HG03039 (cell line): ENCODE data around the gene ESRRA.

Experiments used
- ATAC-seq: cut with Tn5 transposase; IDR thresholded peaks from one replicate; pipeline ENCODE4 v1.9.1; 2021; ENCODE audit warnings: mild to moderate bottlenecking, moderate library complexity; ENCODE audit not compliant: unreplicated experiment

ESRRA gene

DNA sequence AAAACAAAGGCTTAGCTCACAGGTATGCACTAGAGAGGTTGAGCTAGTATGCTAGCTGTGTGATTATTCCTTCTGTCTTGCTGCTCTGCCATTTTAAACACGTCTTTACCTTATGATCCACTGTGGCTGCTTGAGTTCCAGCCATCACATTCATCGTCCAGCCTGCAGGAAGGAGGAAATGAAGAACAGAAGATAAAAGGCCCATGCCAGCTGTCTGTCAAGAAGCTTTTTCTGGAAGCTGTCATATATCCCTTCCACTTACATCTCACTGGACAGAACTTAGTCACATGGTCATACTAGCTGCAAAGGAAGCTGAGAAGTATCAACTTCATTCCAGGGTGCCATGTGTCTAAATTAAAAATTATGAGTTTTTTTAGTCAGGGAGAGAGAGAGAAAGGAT is 22.1 kb downstream of the ESRRA start:
- no peak for ATAC-seq

DNA sequence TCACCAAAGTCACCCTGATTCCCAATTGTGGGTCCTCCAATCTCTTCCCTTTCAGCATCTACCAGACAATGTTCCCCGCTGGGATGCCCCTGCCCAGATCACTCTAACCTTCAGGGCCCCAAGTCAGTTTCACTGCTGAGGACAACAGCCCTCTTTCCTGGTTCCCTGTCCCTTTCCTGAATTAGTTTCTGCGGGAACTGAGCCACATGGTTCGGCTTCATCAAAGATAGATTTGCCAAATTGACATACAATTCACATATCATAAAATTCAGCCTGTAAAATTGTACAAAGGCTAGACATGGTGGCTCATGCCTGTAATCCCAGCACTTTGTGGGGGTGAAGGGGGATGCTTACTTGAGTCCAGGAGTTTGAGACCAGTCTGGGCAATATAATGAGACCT is 22.7 kb downstream of the ESRRA start:
- ATAC-seq = no peak

DNA sequence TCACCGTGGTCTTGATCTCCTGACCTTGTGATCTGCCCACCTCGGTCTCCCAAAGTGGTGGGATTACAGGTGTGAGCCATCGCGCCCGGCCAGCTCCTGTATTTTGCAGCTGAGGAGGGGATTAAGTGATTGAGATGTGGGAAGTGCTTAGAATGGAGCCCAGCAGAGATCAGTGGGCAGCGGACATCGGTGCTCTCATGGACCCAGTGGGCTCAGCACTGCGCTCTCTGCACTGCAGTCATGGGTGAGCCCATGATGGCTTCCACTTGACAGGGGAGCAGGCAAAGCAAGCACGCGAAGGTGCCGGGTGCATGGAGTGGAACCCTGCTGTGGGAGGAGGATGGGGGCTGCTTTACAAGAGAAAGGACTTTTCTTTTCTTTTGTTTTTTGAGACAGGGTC is 25.6 kb downstream of the ESRRA start:
- ATAC-seq = no peak

DNA sequence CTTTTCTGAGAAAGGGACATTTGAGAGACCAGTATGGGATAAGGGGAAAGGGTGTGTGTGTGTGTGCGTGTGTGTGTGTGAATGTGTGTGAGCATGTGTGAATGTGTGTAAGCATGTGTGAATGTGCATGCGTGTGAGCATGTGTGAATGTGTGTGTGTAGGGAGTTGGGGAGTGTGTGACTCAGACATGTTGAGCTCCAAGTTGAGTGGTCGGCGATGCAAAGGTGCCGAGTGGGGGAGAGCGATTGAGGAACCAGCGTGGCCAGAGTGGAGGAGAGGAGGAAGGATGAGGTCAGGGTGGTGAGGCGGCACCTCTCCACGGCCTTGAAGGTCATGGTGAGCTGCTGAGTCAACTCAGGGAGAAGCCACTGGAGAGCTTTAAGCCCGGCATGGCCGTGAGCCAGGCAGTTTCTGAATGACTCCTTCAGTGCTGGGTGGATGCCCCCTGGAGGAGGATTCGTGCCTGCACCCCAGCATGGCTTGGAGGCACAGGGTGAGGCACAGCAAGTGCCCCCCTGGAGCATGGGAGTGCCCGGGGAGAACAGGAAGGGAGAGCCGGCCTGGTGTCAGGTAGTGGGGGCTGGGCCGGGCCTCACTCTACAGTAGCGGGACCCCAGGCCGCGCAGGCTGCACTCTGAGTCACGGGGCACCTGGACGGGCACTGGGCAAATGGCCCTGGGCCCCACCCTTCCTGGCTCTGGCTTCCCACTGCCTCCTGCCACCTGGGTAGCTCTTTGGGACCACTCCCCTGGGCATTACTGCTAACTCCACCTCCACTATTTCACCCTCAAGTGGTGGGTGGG is 26.4 kb downstream of the ESRRA start:
- peak; percentile 40 for ATAC-seq

DNA sequence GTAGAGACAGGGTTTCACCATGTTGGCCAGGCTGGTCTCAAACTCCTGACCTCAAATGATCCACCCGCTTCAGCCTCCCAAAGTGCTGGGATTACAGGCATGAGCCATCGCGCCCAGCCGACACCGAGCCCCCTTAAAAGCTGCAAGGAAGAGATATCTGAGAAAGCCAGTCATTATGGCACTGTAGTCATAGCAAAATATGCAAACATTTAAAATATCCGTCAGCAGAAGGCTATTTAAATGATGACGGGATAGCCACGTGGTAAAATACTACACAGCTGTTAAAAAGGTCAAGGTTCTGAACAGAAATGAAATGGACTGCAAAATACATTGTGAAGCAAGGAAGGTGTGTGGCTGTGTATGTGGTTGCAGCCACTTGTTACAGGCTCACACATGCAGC is 28.2 kb downstream of the ESRRA start:
- no peak for ATAC-seq

DNA sequence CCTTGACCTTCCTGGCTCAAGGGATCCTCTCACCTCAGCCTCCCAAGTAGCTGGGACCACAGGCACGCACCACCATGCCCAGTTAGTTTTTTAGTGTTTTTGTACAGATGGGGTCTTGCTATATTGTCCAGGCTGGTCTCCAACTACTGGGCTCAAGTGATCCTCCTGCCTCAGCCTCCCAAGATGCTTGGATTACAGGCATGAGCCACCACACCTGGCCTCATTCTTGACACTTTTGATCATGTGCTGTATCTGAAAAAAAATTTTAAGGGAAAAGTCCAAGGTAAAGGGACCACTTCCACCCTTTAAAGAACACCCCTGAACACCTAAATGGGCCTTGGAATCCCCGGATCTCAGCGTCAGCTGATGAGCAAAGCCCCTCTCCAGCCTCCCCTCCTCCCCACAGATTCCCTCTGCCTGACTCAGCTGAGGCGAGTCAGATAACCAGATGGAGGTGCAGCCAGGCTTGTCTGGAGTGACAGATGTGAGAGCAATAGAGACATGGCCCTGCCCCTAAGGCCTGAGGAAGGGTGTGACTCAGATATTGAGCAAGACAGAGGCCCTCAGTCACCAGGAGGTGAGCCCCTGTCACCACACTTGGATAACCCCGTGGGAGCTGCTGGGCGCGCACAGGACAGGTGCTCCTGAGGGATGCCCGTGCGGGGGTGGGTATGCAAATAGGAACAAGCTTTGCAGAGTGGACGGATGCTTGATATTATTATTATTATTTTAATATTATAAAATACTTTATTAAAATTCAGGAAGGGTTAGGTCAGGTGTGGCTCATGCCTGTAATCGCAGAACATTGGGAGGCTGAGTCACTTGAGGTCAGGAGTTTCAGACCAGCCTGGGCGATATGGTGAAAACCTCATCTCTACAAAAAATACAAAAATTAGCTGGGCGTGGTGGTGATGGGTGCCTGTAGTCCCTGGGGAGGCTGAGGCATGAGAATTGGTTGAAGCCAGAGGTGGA is 29.7 kb downstream of the ESRRA start:
- peak; percentile 58 for ATAC-seq

DNA sequence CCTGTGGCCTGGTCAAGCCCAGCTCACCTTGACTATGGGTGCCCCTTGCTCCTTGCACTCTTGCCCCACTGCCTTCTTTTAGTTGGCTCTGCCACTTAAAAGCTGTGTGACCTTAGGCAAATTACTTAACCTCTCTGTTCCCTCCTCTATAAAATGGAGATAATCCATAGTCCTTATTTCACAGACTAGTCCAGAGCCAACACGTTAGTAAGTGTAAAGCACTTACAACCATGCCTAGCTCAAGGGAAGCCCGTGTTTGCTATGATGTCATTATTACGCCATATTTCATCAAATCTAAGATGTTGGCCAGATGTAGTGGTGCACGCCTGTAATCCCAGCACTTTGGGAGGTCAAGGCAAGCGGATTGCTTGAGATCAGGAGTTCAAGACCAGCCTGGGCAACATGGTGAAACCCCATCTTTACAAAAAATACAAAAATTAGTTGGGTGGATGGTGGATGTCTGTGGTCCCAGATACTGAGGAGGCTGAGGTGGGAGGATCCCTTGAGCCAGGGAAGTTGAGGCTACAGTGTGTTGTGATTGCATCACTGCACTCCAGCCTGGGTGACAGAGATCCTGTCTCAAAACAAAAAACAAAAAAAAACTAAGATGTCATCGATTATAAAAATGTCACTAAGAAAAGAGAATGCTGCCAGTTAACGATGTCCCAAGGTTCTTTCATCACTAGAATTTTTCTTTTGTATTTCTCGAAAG is 32.4 kb downstream of the ESRRA start:
- no peak for ATAC-seq

DNA sequence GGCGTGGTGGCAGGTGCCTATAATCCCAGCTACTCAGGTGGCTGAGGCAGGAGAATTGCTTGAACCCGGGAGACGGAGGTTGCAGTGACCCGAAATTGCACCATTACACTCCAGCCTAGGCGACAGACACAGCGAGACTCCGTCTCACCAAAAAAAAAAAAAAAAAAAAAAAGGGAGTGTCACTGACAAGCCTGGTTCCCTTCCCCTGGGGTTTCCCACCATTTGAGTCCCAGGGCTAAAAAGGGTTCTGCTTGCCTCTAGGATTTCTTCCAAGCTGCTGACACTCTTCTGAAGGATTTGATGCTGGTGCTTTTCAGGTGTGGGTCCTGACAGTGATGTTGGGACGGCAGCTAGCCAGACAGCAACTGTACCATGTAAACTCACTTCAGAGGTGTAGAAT is 33.4 kb downstream of the ESRRA start:
- ATAC-seq = no peak

DNA sequence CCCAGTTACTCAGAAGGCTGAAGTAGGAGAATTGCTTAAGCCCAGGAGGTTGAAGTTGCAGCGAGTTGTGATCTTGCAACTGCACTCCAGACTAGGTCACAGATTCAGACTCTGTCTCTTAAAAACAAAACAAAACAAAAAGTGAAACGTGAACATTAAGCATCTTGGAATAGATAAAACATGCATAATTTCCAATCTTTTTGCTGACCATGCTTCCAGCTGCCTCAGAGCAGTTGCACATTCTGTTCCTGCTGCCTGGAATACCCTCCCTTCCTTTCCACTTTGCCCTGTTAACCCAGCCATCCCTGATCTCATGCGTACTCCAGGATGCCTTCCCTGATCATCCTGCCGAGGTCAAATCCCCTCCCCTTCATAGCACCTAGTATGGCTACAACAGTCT is 34.0 kb downstream of the ESRRA start:
- no peak for ATAC-seq

DNA sequence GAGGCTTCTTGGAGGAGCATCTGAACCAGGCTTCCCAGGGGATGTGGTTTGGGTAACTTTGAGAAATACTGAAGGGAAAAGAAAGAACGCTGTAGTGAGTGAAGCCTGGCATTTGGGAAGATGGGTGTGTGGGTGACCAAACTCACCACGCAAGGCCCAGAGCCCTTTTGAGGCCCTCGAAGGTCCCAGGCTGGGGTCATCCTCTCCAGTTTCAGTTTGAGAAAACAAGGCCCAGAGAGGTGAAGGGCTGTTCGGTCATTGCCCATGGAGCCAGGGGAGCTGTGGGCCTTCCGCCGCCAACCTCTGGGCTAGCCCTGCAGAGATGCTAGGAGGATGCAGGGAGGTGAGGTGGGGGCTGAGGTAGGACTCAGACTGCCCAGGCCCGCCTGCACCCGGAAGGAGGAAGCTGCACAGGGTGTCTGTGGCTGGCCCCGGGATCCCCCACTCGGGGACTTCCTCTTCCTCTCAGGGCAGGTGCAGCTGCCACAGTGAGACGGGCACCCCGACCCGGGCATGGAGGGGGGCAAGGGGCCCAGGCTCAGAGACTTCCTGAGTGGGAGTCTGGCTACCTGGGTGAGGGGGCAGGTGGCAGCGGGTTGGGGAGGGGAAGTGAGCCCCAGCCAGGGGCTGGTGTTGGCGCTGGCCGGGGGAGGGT is 34.6 kb downstream of the ESRRA start, which contains the start of gene CCDC88B:
Gene CCDC88B, plus strand, starts transcription at position 451 of the 655 bp plus-strand sequence. Its CDS starts 63 bp downstream, at position 514.
- ATAC-seq = no peak

DNA sequence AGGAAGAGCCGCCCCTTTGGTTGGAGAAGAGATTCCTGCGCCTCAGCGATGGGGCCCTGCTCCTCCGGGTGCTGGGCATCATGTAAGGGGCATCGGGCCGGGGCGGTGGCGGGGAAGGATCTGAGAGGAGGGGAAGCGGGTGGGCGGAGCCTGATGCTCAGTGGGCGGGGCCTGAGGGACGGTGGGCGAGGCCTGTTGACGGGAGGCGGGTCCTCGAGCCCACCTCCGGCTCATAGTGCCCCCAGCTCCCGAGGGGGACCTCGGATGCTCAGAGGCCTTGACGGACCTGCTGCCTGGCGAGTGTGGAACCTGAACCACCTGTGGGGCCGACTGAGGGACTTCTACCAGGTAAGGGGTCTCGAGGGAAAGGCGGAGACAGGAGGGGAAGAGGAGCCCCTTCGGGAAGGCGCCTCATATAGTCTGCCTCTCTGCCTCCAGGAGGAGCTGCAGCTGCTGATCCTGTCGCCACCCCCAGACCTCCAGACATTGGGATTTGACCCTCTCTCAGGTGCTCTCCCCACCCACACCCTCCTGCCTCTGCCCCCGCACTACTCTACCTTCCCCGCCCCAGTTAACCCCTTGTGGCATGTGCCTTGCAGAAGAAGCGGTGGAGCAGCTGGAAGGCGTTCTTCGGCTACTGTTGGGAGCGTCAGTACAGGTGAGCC is 35.5 kb downstream of the ESRRA start:
- peak; percentile 34 for ATAC-seq

DNA sequence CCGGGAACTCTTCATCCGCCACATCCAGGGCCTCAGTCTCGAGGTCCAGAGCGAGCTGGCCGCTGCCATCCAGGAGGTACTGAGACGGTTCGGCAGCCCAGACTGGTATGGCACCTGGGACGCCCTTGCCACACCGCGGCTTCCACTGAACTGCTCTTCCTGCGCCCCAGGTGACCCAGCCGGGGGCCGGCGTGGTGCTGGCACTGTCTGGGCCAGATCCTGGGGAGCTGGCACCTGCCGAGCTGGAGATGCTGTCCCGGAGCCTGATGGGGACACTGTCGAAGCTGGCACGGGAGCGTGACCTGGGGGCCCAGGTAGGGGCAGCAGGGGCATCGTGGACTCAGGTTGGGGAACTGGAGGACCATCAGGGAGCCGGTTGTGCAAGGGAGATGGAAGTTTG is 36.1 kb downstream of the ESRRA start:
- no peak for ATAC-seq

DNA sequence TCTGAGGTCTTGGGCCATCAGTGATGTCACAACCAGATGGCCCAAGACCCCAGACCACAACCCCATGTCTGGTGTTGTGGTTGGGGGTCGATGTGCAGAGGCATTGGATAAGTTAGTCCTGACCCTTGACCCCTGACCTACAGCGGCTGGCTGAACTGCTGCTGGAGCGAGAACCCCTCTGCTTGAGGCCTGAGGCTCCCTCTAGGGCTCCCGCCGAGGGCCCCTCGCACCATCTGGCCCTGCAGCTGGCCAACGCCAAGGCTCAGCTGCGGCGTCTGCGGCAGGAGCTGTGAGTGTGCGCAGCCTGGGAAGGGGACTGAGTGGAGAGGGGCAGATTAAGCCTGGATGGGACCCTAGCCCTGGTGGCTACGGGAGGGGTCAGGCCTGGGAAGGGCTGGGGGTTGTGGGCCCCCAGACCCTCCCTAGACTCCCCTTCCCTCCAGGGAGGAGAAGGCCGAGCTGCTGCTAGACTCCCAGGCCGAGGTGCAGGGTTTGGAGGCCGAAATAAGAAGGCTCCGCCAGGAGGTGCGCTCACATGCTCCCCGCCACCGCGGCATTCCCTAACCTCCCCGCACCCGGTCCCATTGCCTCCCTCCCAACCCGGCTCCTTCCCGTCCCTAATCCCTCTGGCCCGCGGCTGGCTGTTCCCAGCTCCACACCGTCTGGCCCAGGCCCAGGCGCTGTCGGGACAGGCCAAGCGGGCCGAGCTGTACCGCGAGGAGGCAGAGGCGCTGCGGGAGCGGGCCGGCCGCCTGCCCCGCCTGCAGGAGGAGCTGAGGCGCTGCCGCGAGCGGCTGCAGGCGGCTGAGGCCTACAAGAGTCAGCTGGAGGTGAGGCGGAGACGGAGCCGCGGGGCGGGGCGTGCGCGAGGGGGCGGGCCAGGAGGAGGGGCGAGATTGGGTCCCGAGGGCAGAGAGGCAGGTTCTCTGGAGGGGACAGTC is 36.8 kb downstream of the ESRRA start:
- ATAC-seq = no peak

DNA sequence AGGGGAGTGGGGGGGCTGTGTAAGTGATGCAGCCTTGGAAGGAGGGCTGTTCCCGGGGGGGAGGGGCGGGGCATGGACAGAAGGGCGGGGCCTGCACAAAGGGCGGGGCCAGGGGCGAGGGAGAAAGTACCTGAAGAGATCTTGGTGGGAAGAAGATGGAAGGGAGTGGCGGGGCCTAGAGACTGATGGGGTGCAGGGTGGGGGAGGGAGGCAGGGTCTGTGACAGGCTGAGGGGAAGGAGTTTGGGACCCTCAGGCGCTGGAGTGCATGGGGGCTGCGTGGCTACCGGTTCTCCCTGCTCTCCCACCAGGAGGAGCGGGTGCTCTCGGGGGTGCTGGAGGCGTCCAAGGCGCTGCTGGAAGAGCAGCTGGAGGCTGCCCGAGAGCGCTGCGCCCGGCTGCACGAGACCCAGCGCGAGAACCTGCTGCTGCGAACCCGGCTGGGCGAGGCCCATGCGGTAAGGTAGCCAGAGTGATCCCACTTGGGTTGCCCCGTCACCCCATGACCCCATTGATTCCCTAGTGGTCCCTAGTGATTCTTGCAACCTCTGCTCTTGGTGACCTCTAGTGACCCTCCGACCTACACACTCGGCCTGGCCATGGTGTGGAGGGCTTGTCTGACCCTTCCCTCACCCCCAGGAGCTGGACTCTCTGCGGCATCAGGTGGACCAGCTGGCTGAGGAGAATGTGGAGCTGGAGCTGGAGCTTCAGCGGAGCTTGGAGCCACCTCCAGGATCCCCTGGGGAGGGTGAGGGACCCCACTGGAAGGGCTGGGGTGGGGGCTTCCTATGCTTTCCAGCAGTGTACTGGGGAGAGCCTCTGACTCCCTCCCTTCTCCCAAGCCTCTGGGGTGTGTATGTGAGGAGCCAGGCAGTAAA is 37.8 kb downstream of the ESRRA start:
- no peak for ATAC-seq

DNA sequence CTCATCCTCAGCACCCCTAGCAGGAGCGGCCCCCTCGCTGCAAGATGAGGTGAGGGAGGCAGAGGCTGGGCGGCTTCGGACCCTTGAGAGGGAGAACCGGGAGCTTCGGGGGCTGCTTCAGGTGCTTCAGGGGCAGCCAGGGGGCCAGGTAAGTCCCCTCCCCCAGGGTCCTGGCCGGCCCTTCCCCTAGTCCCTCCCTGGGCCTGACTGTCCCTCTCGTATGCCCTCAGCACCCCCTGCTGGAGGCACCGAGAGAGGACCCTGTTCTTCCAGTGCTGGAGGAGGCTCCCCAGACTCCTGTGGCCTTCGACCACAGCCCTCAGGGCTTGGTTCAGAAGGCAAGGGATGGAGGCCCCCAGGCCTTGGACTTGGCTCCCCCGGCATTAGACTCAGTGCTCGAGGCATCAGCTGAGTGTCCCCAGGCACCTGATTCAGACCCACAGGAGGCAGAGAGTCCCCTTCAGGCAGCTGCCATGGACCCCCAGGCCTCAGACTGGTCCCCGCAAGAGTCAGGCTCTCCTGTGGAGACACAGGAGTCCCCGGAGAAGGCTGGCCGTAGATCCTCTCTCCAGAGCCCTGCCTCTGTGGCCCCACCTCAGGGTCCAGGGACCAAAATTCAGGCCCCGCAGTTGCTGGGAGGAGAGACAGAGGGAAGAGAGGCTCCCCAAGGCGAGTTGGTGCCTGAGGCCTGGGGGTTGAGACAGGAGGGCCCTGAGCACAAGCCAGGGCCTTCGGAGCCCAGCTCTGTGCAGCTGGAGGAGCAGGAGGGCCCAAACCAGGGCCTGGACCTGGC is 38.6 kb downstream of the ESRRA start:
- ATAC-seq = no peak

DNA sequence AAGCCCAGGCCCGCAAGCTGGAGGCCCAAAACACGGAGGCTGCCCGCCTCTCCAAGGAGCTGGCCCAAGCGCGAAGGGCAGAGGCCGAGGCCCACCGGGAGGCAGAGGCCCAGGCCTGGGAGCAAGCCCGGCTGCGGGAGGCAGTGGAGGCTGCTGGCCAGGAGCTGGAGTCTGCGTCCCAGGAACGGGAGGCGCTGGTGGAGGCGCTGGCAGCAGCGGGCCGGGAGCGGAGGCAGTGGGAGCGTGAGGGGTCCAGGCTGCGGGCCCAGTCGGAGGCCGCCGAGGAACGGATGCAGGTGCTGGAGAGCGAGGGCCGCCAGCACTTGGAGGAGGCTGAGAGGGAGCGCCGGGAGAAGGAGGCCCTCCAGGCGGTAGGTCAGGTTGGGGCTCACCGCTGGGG is 39.5 kb downstream of the ESRRA start:
- no peak for ATAC-seq

DNA sequence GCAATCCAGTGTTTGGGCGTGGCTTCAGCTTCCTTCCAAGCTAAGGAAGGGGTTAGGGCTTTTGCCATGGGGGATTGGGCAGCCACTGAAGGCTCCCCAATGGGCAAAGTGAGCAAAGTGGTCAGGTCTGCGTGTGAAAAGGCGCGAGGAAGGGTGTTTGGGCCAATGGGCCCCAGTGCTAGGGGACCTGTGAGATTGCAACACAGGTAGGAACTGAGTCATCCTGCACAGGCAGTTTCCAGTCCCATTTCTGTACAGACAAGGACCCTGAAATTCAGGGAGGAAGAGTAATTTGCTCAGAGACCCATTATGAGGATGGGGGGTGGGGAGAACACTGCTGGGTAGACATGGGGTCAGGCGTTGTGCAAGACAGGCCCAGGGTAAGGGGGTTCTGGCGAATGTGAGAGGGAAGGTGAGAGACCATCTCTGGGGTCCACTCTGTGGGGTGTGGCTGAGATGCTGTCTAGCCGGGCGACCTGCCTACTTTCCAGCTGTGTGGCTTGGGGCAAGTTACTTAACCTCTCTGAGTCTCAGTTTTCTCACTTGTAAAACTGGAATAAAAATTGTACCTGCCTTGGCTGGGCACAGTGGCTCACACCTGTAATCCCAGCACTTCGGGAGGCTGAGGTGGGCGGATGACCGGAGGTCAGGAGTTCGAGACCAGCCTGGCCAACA is 42.0 kb downstream of the ESRRA start:
- no peak for ATAC-seq
